Esophagus squamous epithelium (tissue), 4 donors: ENCODE results near the gene RAB3D.

Experiments
- CTCF ChIP-seq, 6 experiments: fragments of 450-650 bp in 4 of 6; fragments of 200-600 bp in 2 of 6; sonication (generic) in 2 of 6; IDR thresholded peaks; one replicate each; pipeline ENCODE4 v1.5.1; 2016 to 2019; ENCODE audit warnings: antibody characterized with exemption in 6 of 6, mild to moderate bottlenecking in 4 of 6, moderate library complexity in 4 of 6
- POLR2A ChIP-seq, 4 donors: fragments of 450-650 bp; IDR thresholded peaks; one replicate each; pipeline ENCODE4 v1.6.1; 2017; ENCODE audit warnings: antibody characterized with exemption in 4 of 4, mild to moderate bottlenecking in 4 of 4, moderate library complexity in 3 of 4

- TF ChIP-seq CTCF (IDR thresholded peaks at IDR 0.05) (peak in 5 of 6 experiments; percentile 47 to 68 (median 58)), POLR2A (IDR thresholded peaks at IDR 0.05) (no peak)
Observed at GRCh38 chr19:11382898-11383705, 43.6 kb upstream of the RAB3D start.
